CD4-positive, alpha-beta T cell (primary cell): ENCODE data around the gene CADM2. TPM values are rescaled to one million over a fixed set of nuclear protein-coding genes. Genes with fewer than 3 reads are reported as not detected.

Experiments
- ATAC-seq: fragments of 200-7000 bp; cut with Tn5 transposase; one replicate; pipeline ENCODE4 v1.10.0; 2022; ENCODE audit warnings: mild to moderate bottlenecking; ENCODE audit not compliant: poor library complexity
- CTCF ChIA-PET: fragments of 350-600 bp; sonication (Branson Sonifier 250); formaldehyde crosslinking; loops from one replicate; lab custom pipeline; 2021; ENCODE audit warnings: antibody characterized with exemption, inconsistent platforms; lab: Charles Lee
- POLR2A ChIA-PET: fragments of 350-600 bp; sonication (Branson Sonifier 250); formaldehyde crosslinking; loops from one replicate; lab custom pipeline; 2021; ENCODE audit warnings: antibody characterized with exemption, inconsistent platforms; lab: Charles Lee
- DNase-seq, 14 experiments: peaks; one replicate each; pipeline ENCODE4 v3.0.0-alpha.2; 2013 to 2020; ENCODE audit warnings: mixed read lengths in 2 of 14
- H3K27ac ChIP-seq, 2 donors: one replicate each; pipeline versions ENCODE4 v1.5.1 to v1.7.0; 2013; ENCODE audit warnings: low read length in 2 of 2, low read depth in 1 of 2, mild to moderate bottlenecking in 1 of 2
- H3K27me3 ChIP-seq, 2 experiments: 1 replicate in 1 of 2; 2 replicates in 1 of 2; pipeline versions ENCODE4 v1.6.1 to v1.7.0; 2013; ENCODE audit warnings: low read length in 2 of 2, control low read depth in 1 of 2, mild to moderate bottlenecking in 1 of 2, moderate library complexity in 1 of 2; ENCODE audit not compliant: insufficient read depth in 2 of 2, control insufficient read depth in 1 of 2
- H3K36me3 ChIP-seq: one replicate; pipeline ENCODE4 v1.6.1; 2013; ENCODE audit warnings: low read length, control low read depth; ENCODE audit not compliant: insufficient read depth
- H3K4me1 ChIP-seq: one replicate; pipeline ENCODE4 v1.6.1; 2013; ENCODE audit warnings: low read length, control low read depth; ENCODE audit not compliant: insufficient read depth
- H3K4me3 ChIP-seq: one replicate; pipeline ENCODE4 v1.5.1; 2013; ENCODE audit warnings: mild to moderate bottlenecking, low read length, moderate library complexity
- H3K9me3 ChIP-seq, 2 experiments: 1 replicate in 1 of 2; 2 replicates in 1 of 2; pipeline versions ENCODE4 v1.6.1 to v1.7.0; 2013; ENCODE audit warnings: low read length in 2 of 2, mild to moderate bottlenecking in 2 of 2, control low read depth in 1 of 2, moderate library complexity in 1 of 2; ENCODE audit not compliant: control insufficient read depth in 1 of 2, insufficient read depth in 1 of 2
- H3K27ac Mint-ChIP-seq: one replicate; pipeline ENCODE4 v1.8.0; 2020; ENCODE audit warnings: mixed read lengths
- H3K27me3 Mint-ChIP-seq: one replicate; pipeline ENCODE4 v1.8.0; 2021; ENCODE audit warnings: mixed read lengths
- H3K36me3 Mint-ChIP-seq: one replicate; pipeline ENCODE4 v1.8.0; 2021; ENCODE audit warnings: low read depth, mixed read lengths
- H3K4me1 Mint-ChIP-seq: one replicate; pipeline ENCODE4 v1.8.0; 2021; ENCODE audit warnings: low read depth, mixed read lengths
- H3K4me3 Mint-ChIP-seq: one replicate; pipeline ENCODE4 v1.8.0; 2020; ENCODE audit warnings: mild to moderate bottlenecking, mixed read lengths
- H3K9me3 Mint-ChIP-seq: one replicate; pipeline ENCODE4 v1.8.0; 2020; ENCODE audit warnings: mixed read lengths
- intact Hi-C, 2 experiments: fragments of 100-400 bp; cut with DNase I in 1 of 2; cut with micrococcal nuclease in 1 of 2; formaldehyde crosslinking; loops; one replicate each; pipeline versions ENCODE4 v1.15.1 to v1.9.0; 2023 to 2025; cut with DNase I, micrococcal nuclease
- total RNA-seq, 174 experiments: library from RNA in 2 of 174; stranded (reverse) in 2 of 174; gene quantifications; one replicate each; pipeline ENCODE4 v1.2.3 and lab custom pipeline; 2021 to 2026
- TF ChIP-seq, protein P1 (sequence below): fragments of 200-600 bp; IDR thresholded peaks from one replicate; pipeline ENCODE4 v1.8.0; 2022; ENCODE audit warnings: antibody characterized with exemption, mild to moderate bottlenecking

Gene CADM2
- total RNA-seq, 2 experiments from 2014 or later = 0.03 to 0.11 TPM

- CTCF ChIA-PET = no interaction called here
Measured at GRCh38 chr3:85081191-85081906, 122.6 kb downstream of the CADM2 start.

DNA sequence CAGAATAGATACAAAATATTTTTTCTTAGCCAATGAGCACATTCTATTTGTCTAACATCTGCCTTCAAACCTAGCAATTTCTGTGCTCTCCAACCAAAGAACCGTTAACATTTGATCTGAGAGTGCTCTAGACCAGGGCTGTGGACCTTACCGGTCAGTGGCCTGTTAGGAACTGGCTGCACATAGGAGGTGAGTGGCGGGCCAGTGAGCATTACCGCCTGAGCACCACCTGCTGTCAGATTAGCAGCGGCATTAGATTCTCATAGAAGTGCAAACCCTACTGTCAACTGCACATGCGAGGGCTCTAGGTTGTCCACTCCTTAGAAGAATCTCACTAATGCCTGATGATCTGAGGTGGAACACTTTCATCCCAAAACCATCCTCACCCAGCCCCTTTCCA is 131.7 kb downstream of the CADM2 start:
- H3K4me3 Mint-ChIP-seq = no peak overlapping the region
- no peak for DNase-seq
- no peak for ATAC-seq
- H3K4me1 ChIP-seq = no peaks in the 10 kb centered on the region
- POLR2A ChIA-PET = no interaction called here
- H3K27ac ChIP-seq = no peak overlapping the region
- H3K27me3 ChIP-seq = no peaks in the 10 kb centered on the region
- peaks cover 2% of the 10 kb centered on the region for H3K9me3 Mint-ChIP-seq
- no peak overlapping the region for H3K27ac Mint-ChIP-seq
- H3K9me3 ChIP-seq = peaks cover 0 to 3% of the 10 kb centered on the region in 2 experiments
- TF ChIP-seq, protein P1, sequence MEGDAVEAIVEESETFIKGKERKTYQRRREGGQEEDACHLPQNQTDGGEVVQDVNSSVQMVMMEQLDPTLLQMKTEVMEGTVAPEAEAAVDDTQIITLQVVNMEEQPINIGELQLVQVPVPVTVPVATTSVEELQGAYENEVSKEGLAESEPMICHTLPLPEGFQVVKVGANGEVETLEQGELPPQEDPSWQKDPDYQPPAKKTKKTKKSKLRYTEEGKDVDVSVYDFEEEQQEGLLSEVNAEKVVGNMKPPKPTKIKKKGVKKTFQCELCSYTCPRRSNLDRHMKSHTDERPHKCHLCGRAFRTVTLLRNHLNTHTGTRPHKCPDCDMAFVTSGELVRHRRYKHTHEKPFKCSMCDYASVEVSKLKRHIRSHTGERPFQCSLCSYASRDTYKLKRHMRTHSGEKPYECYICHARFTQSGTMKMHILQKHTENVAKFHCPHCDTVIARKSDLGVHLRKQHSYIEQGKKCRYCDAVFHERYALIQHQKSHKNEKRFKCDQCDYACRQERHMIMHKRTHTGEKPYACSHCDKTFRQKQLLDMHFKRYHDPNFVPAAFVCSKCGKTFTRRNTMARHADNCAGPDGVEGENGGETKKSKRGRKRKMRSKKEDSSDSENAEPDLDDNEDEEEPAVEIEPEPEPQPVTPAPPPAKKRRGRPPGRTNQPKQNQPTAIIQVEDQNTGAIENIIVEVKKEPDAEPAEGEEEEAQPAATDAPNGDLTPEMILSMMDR = no peak
- no peaks in the 10 kb centered on the region for H3K27me3 Mint-ChIP-seq
- CTCF ChIA-PET = no interaction called here
- H3K4me1 Mint-ChIP-seq = no peaks in the 10 kb centered on the region
- no peak overlapping the region for H3K4me3 ChIP-seq
- H3K36me3 ChIP-seq = no peaks in the 10 kb centered on the region
- intact Hi-C loops = no loop called here
- H3K36me3 Mint-ChIP-seq = no peaks in the 10 kb centered on the region

More at GRCh38 chr3:85081191-85081906, 122.6 kb downstream of the CADM2 start:
- Mint-ChIP-seq H3K27ac (no peak overlapping the region), H3K4me3 (no peak overlapping the region), H3K27me3 (no peaks in the 10 kb centered on the region), H3K4me1 (no peaks in the 10 kb centered on the region), H3K9me3 (peaks cover 4% of the 10 kb centered on the region), H3K36me3 (no peaks in the 10 kb centered on the region)
- Histone ChIP-seq H3K4me1 (no peaks in the 10 kb centered on the region), H3K36me3 (no peaks in the 10 kb centered on the region), H3K27ac (no peak overlapping the region), H3K27me3 (no peaks in the 10 kb centered on the region), H3K9me3 (no peaks in the 10 kb centered on the region), H3K4me3 (no peak overlapping the region)
- TF ChIP-seq, protein P1 = no peak
- POLR2A ChIA-PET = no interaction called here
- intact Hi-C loops = no loop called here
- ATAC-seq (no peak), DNase-seq (no peak)

DNA sequence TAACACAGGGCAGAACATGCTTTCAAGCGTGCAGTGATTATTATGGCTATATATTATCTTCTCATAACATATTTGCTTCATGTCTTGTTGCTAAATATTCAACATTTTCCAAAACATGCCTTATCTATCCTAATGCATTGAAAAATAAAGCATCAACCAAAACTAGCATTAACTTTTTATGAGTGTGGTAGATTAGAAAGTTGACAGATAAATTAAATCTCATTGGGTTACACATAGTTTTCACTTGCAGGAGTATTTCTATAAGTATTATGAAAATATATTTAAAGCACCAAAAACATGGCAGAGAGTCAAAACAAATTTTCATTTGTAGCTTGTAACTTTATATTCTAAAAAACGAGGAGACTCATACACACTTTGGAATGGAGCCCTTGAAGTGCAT is 141.5 kb downstream of the CADM2 start:
- POLR2A ChIA-PET = no interaction called here
- CTCF ChIA-PET = no interaction called here
- Mint-ChIP-seq H3K36me3 (no peaks in the 10 kb centered on the region), H3K4me1 (no peaks in the 10 kb centered on the region), H3K9me3 (no peaks in the 10 kb centered on the region), H3K4me3 (no peak overlapping the region), H3K27ac (no peak overlapping the region), H3K27me3 (no peaks in the 10 kb centered on the region)
- no peak overlapping the region for H3K27ac ChIP-seq
- no peak overlapping the region for H3K4me3 ChIP-seq
- ATAC-seq = no peak
- DNase-seq = no peak
- no peaks in the 10 kb centered on the region for H3K36me3 ChIP-seq
- H3K9me3 ChIP-seq = peaks cover 0 to 3% of the 10 kb centered on the region in 2 experiments
- H3K27me3 ChIP-seq = no peaks in the 10 kb centered on the region
- no peaks in the 10 kb centered on the region for H3K4me1 ChIP-seq
- intact Hi-C loops = no loop called here
- TF ChIP-seq, protein P1 = no peak
